HFFc6 (cell line): ENCODE data around the gene CDPF1. TPM values are rescaled to one million over a fixed set of nuclear protein-coding genes. Genes with fewer than 3 reads are reported as not detected.

Experiments
- DNase-seq: peaks from one replicate; pipeline ENCODE4 v3.0.0-alpha.2; 2018
- H3K27ac Mint-ChIP-seq: 2 replicates; pipeline ENCODE4 v1.8.0; 2020; ENCODE audit warnings: mild to moderate bottlenecking, mixed read lengths
- H3K27me3 Mint-ChIP-seq: 2 replicates; pipeline ENCODE4 v1.8.0; 2021; ENCODE audit warnings: mild to moderate bottlenecking, moderate library complexity, mixed read lengths; ENCODE audit not compliant: insufficient read depth
- H3K36me3 Mint-ChIP-seq: 2 replicates; pipeline ENCODE4 v1.8.0; 2021; ENCODE audit warnings: low read depth, mixed read lengths
- H3K4me1 Mint-ChIP-seq: 2 replicates; pipeline ENCODE4 v1.8.0; 2020; ENCODE audit warnings: low read depth, mixed read lengths
- H3K4me3 Mint-ChIP-seq: 2 replicates; pipeline ENCODE4 v1.8.0; 2020; ENCODE audit warnings: mild to moderate bottlenecking, moderate library complexity, mixed read lengths
- H3K9me3 Mint-ChIP-seq: 2 replicates; pipeline ENCODE4 v1.8.0; 2020; ENCODE audit warnings: mild to moderate bottlenecking, mixed read lengths
- CTCF ChIP-seq: fragments of 200-600 bp; sonication (generic); IDR thresholded peaks from 2 replicates; pipeline ENCODE4 v1.5.0; 2021; ENCODE audit warnings: antibody characterized with exemption, mild to moderate bottlenecking
- total RNA-seq, 6 experiments: library from RNA; stranded (reverse); fragmentation: NEBNext Ultra II Directional; extraction: Animal tissue kit (Norgen Biotek cat#: 25700); gene quantifications; 2 replicates in 1 of 6; 3 replicates in 5 of 6; pipeline ENCODE4 v1.2.3, GENCODE V29; 2021

CDPF1 gene
- total RNA-seq, 6 experiments from 2014 or later: 6.4 to 9.3 (median 7.6) TPM

GRCh38 chr22:46280999-46281623 lies 31.0 kb upstream of the CDPF1 start:
- Mint-ChIP-seq H3K4me1 (no peaks in the 10 kb centered on the region), H3K4me3 (no peak overlapping the region), H3K27me3 (peaks cover 2% of the 10 kb centered on the region), H3K36me3 (peaks cover 39% of the 10 kb centered on the region), H3K27ac (no peak overlapping the region), H3K9me3 (no peaks in the 10 kb centered on the region)
- no peak for DNase-seq
- no peak for TF ChIP-seq CTCF

GRCh38 chr22:46280063-46280817 lies 30.1 kb upstream of the CDPF1 start:
- TF ChIP-seq CTCF: no peak
- H3K27ac Mint-ChIP-seq: no peak overlapping the region
- H3K9me3 Mint-ChIP-seq: no peaks in the 10 kb centered on the region
- peaks cover 39% of the 10 kb centered on the region for H3K36me3 Mint-ChIP-seq
- no peaks in the 10 kb centered on the region for H3K4me1 Mint-ChIP-seq
- peaks cover 2% of the 10 kb centered on the region for H3K27me3 Mint-ChIP-seq
- DNase-seq: no peak
- no peak overlapping the region for H3K4me3 Mint-ChIP-seq

GRCh38 chr22:46278656-46279645 lies 28.9 kb upstream of the CDPF1 start:
- DNase-seq: no peak
- Mint-ChIP-seq H3K4me1 (no peaks in the 10 kb centered on the region), H3K4me3 (no peak overlapping the region), H3K27ac (no peak overlapping the region), H3K36me3 (peaks cover 33% of the 10 kb centered on the region), H3K27me3 (peaks cover 2% of the 10 kb centered on the region), H3K9me3 (no peaks in the 10 kb centered on the region)
- TF ChIP-seq CTCF: no peak

- H3K27me3 Mint-ChIP-seq: peaks cover 2% of the 10 kb centered on the region
- no peak overlapping the region for H3K27ac Mint-ChIP-seq
- DNase-seq: no peak
- no peaks in the 10 kb centered on the region for H3K4me1 Mint-ChIP-seq
- no peak for TF ChIP-seq CTCF
- H3K36me3 Mint-ChIP-seq: peaks cover 24% of the 10 kb centered on the region
- H3K9me3 Mint-ChIP-seq: no peaks in the 10 kb centered on the region
- no peak overlapping the region for H3K4me3 Mint-ChIP-seq
Observed at GRCh38 chr22:46276563-46276962, 26.5 kb upstream of the CDPF1 start.

- no peak overlapping the region; the same call in 1 of the 2 replicates for H3K27ac Mint-ChIP-seq
- H3K4me3 Mint-ChIP-seq: no peak overlapping the region
- DNase-seq: no peak
- peaks cover 23% of the 10 kb centered on the region for H3K36me3 Mint-ChIP-seq
- H3K27me3 Mint-ChIP-seq: peaks cover 2% of the 10 kb centered on the region
- TF ChIP-seq CTCF: no peak
- no peaks in the 10 kb centered on the region for H3K4me1 Mint-ChIP-seq
- no peaks in the 10 kb centered on the region for H3K9me3 Mint-ChIP-seq
Observed at GRCh38 chr22:46275455-46276122, 25.5 kb upstream of the CDPF1 start.
